K562 (cell line): ENCODE data around the gene PRRC2B. TPM values are rescaled to one million over a fixed set of nuclear protein-coding genes. Genes with fewer than 3 reads are reported as not detected.
A peak's percentile ranks its signal among the peaks of the same experiment; 100 is the strongest.

Experiments used
- ATAC-seq: fragments of 200-7000 bp; cut with Tn5 transposase; 3 replicates; pipeline ENCODE4 v1.9.1; 2020; ENCODE audit warnings: moderate library complexity
- BruUV-seq: library from RNA; stranded (reverse); fragments of 400-500 nt; replicated peaks from 2 replicates; lab custom pipeline; 2021; lab: Mats Ljungman, UMichigan
- CTCF ChIA-PET: fragments of 300-600 bp; formaldehyde crosslinking; extraction: SDS; loops from one replicate; lab custom pipeline; 2021; ENCODE audit warnings: low intra/inter-chr PET ratio; lab: Yijun Ruan, JAX
- POLR2A ChIA-PET: fragments of 300-600, 350-650 bp; sonication (Branson Sonifier 250); formaldehyde crosslinking; extraction: SDS; loops from one replicate; lab custom pipeline; 2021; ENCODE audit warnings: antibody characterized with exemption, inconsistent platforms; lab: Yijun Ruan, JAX
- DNase-seq, 4 experiments: peaks; one replicate each; pipeline versions ENCODE4 v3.0.0 to v3.0.0-alpha.2; 2011 to 2018; ENCODE audit warnings: low spot score in 3 of 4, mixed read lengths in 3 of 4; ENCODE audit errors: extremely low read depth in 1 of 4
- FAIRE-seq: peaks from 2 replicates; lab custom pipeline; 2011; peaks lifted over from hg19 to GRCh38; lab: Jason Lieb, UNC
- H2AFZ ChIP-seq: 2 replicates; pipeline ENCODE4 v1.6.0; 2011; ENCODE audit warnings: low read depth, low read length, control low read depth, inconsistent platforms
- H3K27ac ChIP-seq: fragments of 200-600 bp; 3 replicates; pipeline ENCODE4 v1.8.0; 2011; ENCODE audit warnings: low read depth, mild to moderate bottlenecking, control low read depth, inconsistent platforms, low read length, moderate library complexity, mixed read lengths; ENCODE audit errors: extremely low read depth
- H3K27me3 ChIP-seq, 2 experiments: fragments of 300-600 bp in 1 of 2; 2 replicates in 1 of 2; 3 replicates in 1 of 2; pipeline versions ENCODE4 v1.6.0 to v1.8.0; 2011; ENCODE audit warnings: inconsistent platforms in 2 of 2, low read length in 2 of 2, mild to moderate bottlenecking in 1 of 2, mixed read lengths in 1 of 2, moderate library complexity in 1 of 2; ENCODE audit not compliant: control insufficient read depth in 2 of 2, insufficient read depth in 2 of 2
- H3K36me3 ChIP-seq: fragments of 300-600 bp; 3 replicates; pipeline ENCODE4 v1.8.0; 2011; ENCODE audit warnings: mild to moderate bottlenecking, low read length, inconsistent platforms; ENCODE audit not compliant: control insufficient read depth, insufficient read depth
- H3K4me1 ChIP-seq, 2 experiments: fragments of 200-600 bp in 1 of 2; replicated peaks in 1 of 2; 2 replicates in 1 of 2; 3 replicates in 1 of 2; pipeline versions ENCODE4 v1.5.1 to v1.8.0; 2011; ENCODE audit warnings: inconsistent platforms in 2 of 2, low read length in 2 of 2, mild to moderate bottlenecking in 1 of 2, mixed read lengths in 1 of 2, moderate library complexity in 1 of 2; ENCODE audit not compliant: control insufficient read depth in 2 of 2, insufficient read depth in 2 of 2
- H3K4me2 ChIP-seq: 2 replicates; pipeline ENCODE4 v1.6.1; 2011; ENCODE audit warnings: low read length, control low read depth, inconsistent platforms, mixed read lengths; ENCODE audit not compliant: insufficient read depth
- H3K4me3 ChIP-seq: fragments of 200-600 bp; sonication (generic), shearing (Covaris generic); 2 replicates; pipeline ENCODE4 v1.5.1; 2016; ENCODE audit warnings: control low read depth, inconsistent platforms
- H3K79me2 ChIP-seq: fragments of 200-600 bp; 3 replicates; pipeline ENCODE4 v1.8.0; 2011; ENCODE audit warnings: low read length, inconsistent platforms; ENCODE audit not compliant: control insufficient read depth, insufficient read depth
- H3K9ac ChIP-seq, 2 experiments: 2 replicates each; pipeline versions ENCODE4 v1.6.0 to v1.6.1; 2011; ENCODE audit warnings: low read depth in 2 of 2, low read length in 2 of 2, control low read depth in 1 of 2, inconsistent platforms in 1 of 2, mild to moderate bottlenecking in 1 of 2, mixed read lengths in 1 of 2; ENCODE audit not compliant: insufficient read depth in 1 of 2
- H3K9me1 ChIP-seq: one replicate; pipeline ENCODE4 v1.6.0; 2011; ENCODE audit warnings: inconsistent platforms, mild to moderate bottlenecking, low read length, moderate library complexity; ENCODE audit not compliant: control insufficient read depth, insufficient read depth
- H3K9me3 ChIP-seq: replicated peaks from 2 replicates; pipeline ENCODE4 v1.5.1; 2011; ENCODE audit warnings: low read depth, low read length, inconsistent platforms; ENCODE audit not compliant: control insufficient read depth, insufficient read depth
- H4K20me1 ChIP-seq: replicated peaks from 2 replicates; pipeline ENCODE4 v1.6.1; 2011; ENCODE audit warnings: low read length, inconsistent platforms, mixed read lengths; ENCODE audit not compliant: control insufficient read depth, insufficient read depth
- PHF21A ChIP-seq: fragments of 450-650 bp; IDR thresholded peaks from 2 replicates; pipeline ENCODE4 v1.6.1; 2017; ENCODE audit warnings: low read depth, borderline replicate concordance
- SMC3 ChIP-seq: conservative IDR thresholded peaks from 2 replicates; pipeline ENCODE4 v1.6.1; 2011; ENCODE audit warnings: low read depth, low read length, improper control_type of control experiment; ENCODE audit not compliant: insufficient read depth
- WGBS: fragments of 100-300 bp; shearing (Covaris generic); methylation state at CpG from one replicate; pipeline ENCODE4 v1.1.6; 2016; ENCODE audit warnings: low coverage, mixed read lengths; ENCODE audit not compliant: insufficient coverage; ENCODE audit errors: missing lambda C conversion rate; 5-methylcytosine and 5-hydroxymethylcytosine counted together
- in situ Hi-C: fragments of 300-500 bp; cut with MboI; formaldehyde crosslinking; loops from 4 replicates; pipeline ENCODE4 v1.15.0; 2018; ENCODE audit warnings: inconsistent platforms, mixed read lengths
- intact Hi-C: fragments of 100-400 bp; cut with micrococcal nuclease; formaldehyde crosslinking; loops from 2 replicates; pipeline ENCODE4 v1.14.2; 2022
- polyA plus RNA-seq, 8 experiments: library from polyadenylated mRNA; depleted of rRNA in 4 of 8; stranded (reverse) in 5 of 8; unstranded in 3 of 8; fragments of >200 nt; fragmentation: Nextera tagmentation in 2 of 8; fragmentation: Illumina TruSeq in 1 of 8; extraction: Ambion mirVana in 2 of 8; extraction: Trizol in 1 of 8; gene quantifications; 2 replicates each; pipeline versions ENCODE4 v1.2.1 to v1.2.3, GENCODE V29; 2011 to 2014; ENCODE audit warnings: inconsistent platforms in 1 of 8, missing spikeins in 1 of 8
- total RNA-seq, 7 experiments: library from RNA; depleted of rRNA in 6 of 7; stranded (reverse); fragments of >200 nt in 6 of 7; fragmentation: Illumina TruSeq in 2 of 7; extraction: Trizol in 2 of 7; gene quantifications; 2 replicates each; pipeline versions ENCODE4 v1.2.1 to v1.2.3, GENCODE V29; 2011 to 2021; ENCODE audit warnings: low replicate concordance in 1 of 7
- TF ChIP-seq, protein P1 (sequence below), 2 experiments: IDR thresholded peaks; 2 replicates each; pipeline ENCODE4 v1.6.1; 2011; ENCODE audit warnings: borderline replicate concordance in 1 of 2, control low read depth in 1 of 2, low read depth in 1 of 2, low read length in 1 of 2, mild to moderate bottlenecking in 1 of 2, mixed read lengths in 1 of 2, moderate library complexity in 1 of 2; ENCODE audit not compliant: insufficient read depth in 1 of 2, insufficient read length in 1 of 2, poor library complexity in 1 of 2, severe bottlenecking in 1 of 2; ENCODE audit errors: extremely low read depth in 1 of 2
- TF ChIP-seq, protein P2 (sequence below), 3 experiments: IDR thresholded peaks in 2 of 3; conservative IDR thresholded peaks in 1 of 3; 2 replicates each; pipeline ENCODE4 v1.5.1; 2011 to 2012; ENCODE audit warnings: low read length in 3 of 3, mild to moderate bottlenecking in 3 of 3, control low read depth in 2 of 3, improper control_type of control experiment in 1 of 3, inconsistent platforms in 1 of 3, low read depth in 1 of 3, mixed read lengths in 1 of 3, moderate library complexity in 1 of 3; ENCODE audit not compliant: insufficient read depth in 2 of 3
- TF ChIP-seq, protein P3 (sequence below), 2 experiments: fragments of 450-650 bp in 1 of 2; sonication (generic) in 1 of 2; formaldehyde crosslinking in 1 of 2; IDR thresholded peaks; 2 replicates each; pipeline versions ENCODE4 v1.7.1 to v1.9.0; 2016 to 2022; ENCODE audit warnings: inconsistent platforms in 1 of 2, mild to moderate bottlenecking in 1 of 2, missing genetic modification reagents in 1 of 2

PRRC2B gene
- total and polyA plus RNA-seq, 9 of the 15 experiments (the other 6 are each of a cell fraction or from before 2014, with no cell fraction given): 0.34 to 125 (median 30.9) TPM

DNA sequence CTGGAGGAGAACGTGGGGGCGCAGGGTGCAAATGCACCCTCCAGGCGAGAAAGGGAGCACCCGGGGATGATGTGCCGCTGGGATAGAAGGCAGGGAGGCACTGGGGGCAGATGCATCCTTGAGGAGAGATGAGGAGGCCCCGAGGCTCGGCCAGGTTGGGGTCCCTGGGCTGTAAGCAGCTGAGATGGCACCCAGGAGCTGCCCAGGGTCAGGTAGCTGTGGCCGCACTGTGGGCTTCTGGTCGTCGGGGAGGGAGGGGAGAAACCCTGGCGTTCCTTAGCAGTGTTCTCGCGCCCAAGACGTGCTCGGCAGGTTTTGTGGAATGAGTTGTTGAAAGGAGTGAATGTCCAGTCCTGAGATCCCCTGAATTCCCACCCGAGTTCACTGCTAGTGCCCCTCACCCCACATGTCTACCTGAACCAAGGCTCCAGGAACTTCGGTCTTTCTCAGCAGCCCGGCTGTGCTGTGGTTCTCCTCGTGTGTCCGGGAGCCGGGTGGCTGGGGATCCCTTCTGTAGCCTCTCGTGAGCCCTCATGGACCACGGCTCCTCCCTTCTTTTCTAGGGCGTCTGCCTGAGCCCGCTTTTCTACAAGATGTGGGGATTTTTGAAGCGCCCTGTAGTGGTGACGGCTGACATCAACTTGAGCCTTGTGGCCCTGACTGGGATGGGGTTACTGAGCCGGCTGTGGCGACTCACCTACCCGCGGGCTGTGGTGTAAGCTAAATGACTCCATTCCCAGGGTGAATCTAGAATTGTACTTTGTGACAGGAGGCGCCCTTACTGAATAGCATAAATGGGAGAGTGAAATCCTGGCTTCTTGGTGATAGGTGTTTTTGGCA is 110.0 kb downstream of the PRRC2B start:
- DNase-seq: peak; percentile 48 to 60 (median 53)
- BruUV-seq: no TSS peak
- H3K79me2 ChIP-seq: peaks cover 10% of the 10 kb centered on the region
- peak overlapping the region; percentile 89 for H3K4me3 ChIP-seq
- FAIRE-seq: peak; percentile 48
- H3K27me3 ChIP-seq: no peaks in the 10 kb centered on the region
- H3K9ac ChIP-seq: peak overlapping the region; percentile 70 to 95
- intact Hi-C loops: loop anchor here (10.0 kb wide), 1 partner anchor 241 kb away; the partner anchor contains the start of gene RAPGEF1
- TF ChIP-seq PHF21A (no peak), SMC3 (0 out of 2 replicates have a peak, but pooled peaks have one; percentile 4)
- TF ChIP-seq, protein P1, sequence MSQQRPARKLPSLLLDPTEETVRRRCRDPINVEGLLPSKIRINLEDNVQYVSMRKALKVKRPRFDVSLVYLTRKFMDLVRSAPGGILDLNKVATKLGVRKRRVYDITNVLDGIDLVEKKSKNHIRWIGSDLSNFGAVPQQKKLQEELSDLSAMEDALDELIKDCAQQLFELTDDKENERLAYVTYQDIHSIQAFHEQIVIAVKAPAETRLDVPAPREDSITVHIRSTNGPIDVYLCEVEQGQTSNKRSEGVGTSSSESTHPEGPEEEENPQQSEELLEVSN (IDR thresholded peaks at IDR 0.05; ENCODE audit: borderline replicate concordance in 1 of 2, extremely low read depth in 1 of 2, insufficient read depth in 1 of 2, insufficient read length in 1 of 2, low read depth in 1 of 2, low read length in 1 of 2, poor library complexity in 1 of 2, severe bottlenecking in 1 of 2): peak in 1 of 2 experiments; percentile 5
- TF ChIP-seq, protein P2, sequence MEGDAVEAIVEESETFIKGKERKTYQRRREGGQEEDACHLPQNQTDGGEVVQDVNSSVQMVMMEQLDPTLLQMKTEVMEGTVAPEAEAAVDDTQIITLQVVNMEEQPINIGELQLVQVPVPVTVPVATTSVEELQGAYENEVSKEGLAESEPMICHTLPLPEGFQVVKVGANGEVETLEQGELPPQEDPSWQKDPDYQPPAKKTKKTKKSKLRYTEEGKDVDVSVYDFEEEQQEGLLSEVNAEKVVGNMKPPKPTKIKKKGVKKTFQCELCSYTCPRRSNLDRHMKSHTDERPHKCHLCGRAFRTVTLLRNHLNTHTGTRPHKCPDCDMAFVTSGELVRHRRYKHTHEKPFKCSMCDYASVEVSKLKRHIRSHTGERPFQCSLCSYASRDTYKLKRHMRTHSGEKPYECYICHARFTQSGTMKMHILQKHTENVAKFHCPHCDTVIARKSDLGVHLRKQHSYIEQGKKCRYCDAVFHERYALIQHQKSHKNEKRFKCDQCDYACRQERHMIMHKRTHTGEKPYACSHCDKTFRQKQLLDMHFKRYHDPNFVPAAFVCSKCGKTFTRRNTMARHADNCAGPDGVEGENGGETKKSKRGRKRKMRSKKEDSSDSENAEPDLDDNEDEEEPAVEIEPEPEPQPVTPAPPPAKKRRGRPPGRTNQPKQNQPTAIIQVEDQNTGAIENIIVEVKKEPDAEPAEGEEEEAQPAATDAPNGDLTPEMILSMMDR (IDR thresholded peaks at IDR 0.05 in 2 of 3, conservative IDR thresholded peaks at IDR 0.05 in 1 of 3; ENCODE audit: insufficient read depth in 2 of 3, low read depth in 1 of 3, low read length in 3 of 3): peak; percentile 15 to 18 (median 16); a peak in 2 of 6 replicates
- TF ChIP-seq, protein P3, sequence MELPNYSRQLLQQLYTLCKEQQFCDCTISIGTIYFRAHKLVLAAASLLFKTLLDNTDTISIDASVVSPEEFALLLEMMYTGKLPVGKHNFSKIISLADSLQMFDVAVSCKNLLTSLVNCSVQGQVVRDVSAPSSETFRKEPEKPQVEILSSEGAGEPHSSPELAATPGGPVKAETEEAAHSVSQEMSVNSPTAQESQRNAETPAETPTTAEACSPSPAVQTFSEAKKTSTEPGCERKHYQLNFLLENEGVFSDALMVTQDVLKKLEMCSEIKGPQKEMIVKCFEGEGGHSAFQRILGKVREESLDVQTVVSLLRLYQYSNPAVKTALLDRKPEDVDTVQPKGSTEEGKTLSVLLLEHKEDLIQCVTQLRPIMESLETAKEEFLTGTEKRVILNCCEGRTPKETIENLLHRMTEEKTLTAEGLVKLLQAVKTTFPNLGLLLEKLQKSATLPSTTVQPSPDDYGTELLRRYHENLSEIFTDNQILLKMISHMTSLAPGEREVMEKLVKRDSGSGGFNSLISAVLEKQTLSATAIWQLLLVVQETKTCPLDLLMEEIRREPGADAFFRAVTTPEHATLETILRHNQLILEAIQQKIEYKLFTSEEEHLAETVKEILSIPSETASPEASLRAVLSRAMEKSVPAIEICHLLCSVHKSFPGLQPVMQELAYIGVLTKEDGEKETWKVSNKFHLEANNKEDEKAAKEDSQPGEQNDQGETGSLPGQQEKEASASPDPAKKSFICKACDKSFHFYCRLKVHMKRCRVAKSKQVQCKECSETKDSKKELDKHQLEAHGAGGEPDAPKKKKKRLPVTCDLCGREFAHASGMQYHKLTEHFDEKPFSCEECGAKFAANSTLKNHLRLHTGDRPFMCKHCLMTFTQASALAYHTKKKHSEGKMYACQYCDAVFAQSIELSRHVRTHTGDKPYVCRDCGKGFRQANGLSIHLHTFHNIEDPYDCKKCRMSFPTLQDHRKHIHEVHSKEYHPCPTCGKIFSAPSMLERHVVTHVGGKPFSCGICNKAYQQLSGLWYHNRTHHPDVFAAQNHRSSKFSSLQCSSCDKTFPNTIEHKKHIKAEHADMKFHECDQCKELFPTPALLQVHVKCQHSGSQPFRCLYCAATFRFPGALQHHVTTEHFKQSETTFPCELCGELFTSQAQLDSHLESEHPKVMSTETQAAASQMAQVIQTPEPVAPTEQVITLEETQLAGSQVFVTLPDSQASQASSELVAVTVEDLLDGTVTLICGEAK (IDR thresholded peaks at IDR 0.05): no peak
- TF ChIP-seq, protein P3 (CRISPR knock-in tag; IDR thresholded peaks at IDR 0.05): no peak
- no peaks in the 10 kb centered on the region; the same call in 1 of the 2 replicates for H4K20me1 ChIP-seq
- CTCF ChIA-PET: no interaction called here
- in situ Hi-C loops: no loop called here
- POLR2A ChIA-PET: interaction anchor here (0.6 to 1.3 kb wide), 7 partner anchors 8 to 242 kb away, joined by 3 to 4 read pairs (median 3); no protein-coding TSS in a partner anchor
- H3K9me1 ChIP-seq: no peaks in the 10 kb centered on the region
- H3K27ac ChIP-seq: no peak overlapping the region
- 21% methylated on average over 29 of the region's 32 CpGs for WGBS
- no peaks in the 10 kb centered on the region for H3K9me3 ChIP-seq
- H3K36me3 ChIP-seq: peaks cover 17% of the 10 kb centered on the region; the same call in 2 of the 3 replicates
- ATAC-seq: peak; percentile 56
- H3K4me2 ChIP-seq: peak overlapping the region; percentile 86
- H2AFZ ChIP-seq: peak overlapping the region; percentile 94
- peaks cover 4 to 25% of the 10 kb centered on the region in 2 experiments; a peak in 4 of 5 replicates for H3K4me1 ChIP-seq
